Heart left ventricle (tissue), 13 donors: ENCODE data around the gene ABLIM1.

Source experiments
- CTCF ChIP-seq, 12 donors: fragments of 200-600 bp; sonication (generic) in 4 of 12; IDR thresholded peaks; one replicate each; pipeline versions ENCODE4 v1.5.0 to v1.8.0; 2018 to 2022; ENCODE audit warnings: antibody characterized with exemption in 12 of 12, mild to moderate bottlenecking in 5 of 12
- POLR2A ChIP-seq, 2 donors: fragments of 450-650 bp; IDR thresholded peaks; one replicate each; pipeline ENCODE4 v1.6.1; 2017; ENCODE audit warnings: antibody characterized with exemption in 2 of 2, mild to moderate bottlenecking in 2 of 2, moderate library complexity in 2 of 2
- donor health status: ischemic (EF 13 %, LVEDD 7.1; RV severe dilation, severe dysfunction).
- donor health status: DM: no; HTN: yes; CAD: no.
- donor health status: DM: no; HTN: no; CAD: no.
- donor health status: ischemic (EF 25% LVEDD 6.9; RV normal size, moderate dysfunction).
- donor health status: ischemic (EF 25% LVEDD 5.7; RV mildly dilated, moderate dysfunction).
- donor health status: ischemic (EF 35%, LVEDD 5.7; RV mildly dilated, moderate dysfunction).
- donor health status: nonischemic (EF 11% LVEDD 7.7; RV severe dilation, severe dysfunction).
- donor health status: DM: yes; HTN: yes; CAD: no.
- donor health status: PGD.
- donor health status: ischemic (EF 29% LVEDD 5.4; RV normal size, mild dysfunction).
- donor health status: nonischemic (EF 23%, LVEDD 6.1; RV moderate dilation, normal function).

GRCh38 chr10:114470361-114470760 lies 187.7 kb downstream of the ABLIM1 start:
- no peak for TF ChIP-seq CTCF (IDR thresholded peaks at IDR 0.05)
- TF ChIP-seq POLR2A (IDR thresholded peaks at IDR 0.05): no peak
